Naive thymus-derived CD4-positive, alpha-beta T cell (primary cell): ENCODE measurements around the gene WFDC5. TPM values are rescaled to one million over a fixed set of nuclear protein-coding genes. Genes with fewer than 3 reads are reported as not detected.
A peak's percentile ranks its signal among the peaks of the same experiment; 100 is the strongest.

Experiments used
- ATAC-seq: fragments of 150-1000 bp; cut with Tn5 transposase; 2 replicates; pipeline ENCODE4 v1.10.0; 2021; ENCODE audit warnings: mild to moderate bottlenecking, moderate library complexity
- CTCF ChIA-PET: fragments of 350-600 bp; sonication (Branson Sonifier 250); formaldehyde crosslinking; loops from one replicate; lab custom pipeline; 2021; ENCODE audit warnings: antibody characterized with exemption; lab: Charles Lee
- POLR2A ChIA-PET: fragments of 350-600 bp; sonication (Branson Sonifier 250); formaldehyde crosslinking; loops from one replicate; lab custom pipeline; 2021; ENCODE audit warnings: antibody characterized with exemption, inconsistent platforms; lab: Charles Lee
- DNase-seq, 9 donors: peaks; one replicate each; pipeline versions ENCODE4 v3.0.0 to v3.0.0-alpha.2; 2020 to 2022; ENCODE audit warnings: mixed read lengths in 1 of 9
- H3K27ac ChIP-seq: one replicate; pipeline ENCODE4 v1.7.0; 2013; ENCODE audit warnings: mild to moderate bottlenecking, low read depth, low read length, moderate library complexity
- H3K27me3 ChIP-seq, 2 donors: one replicate each; pipeline ENCODE4 v1.7.0; 2013; ENCODE audit warnings: low read length in 2 of 2, mild to moderate bottlenecking in 2 of 2, moderate library complexity in 2 of 2; ENCODE audit not compliant: control insufficient read depth in 2 of 2, insufficient read depth in 2 of 2
- H3K36me3 ChIP-seq, 3 experiments: 1 replicate in 2 of 3; 2 replicates in 1 of 3; pipeline ENCODE4 v1.7.0; 2013; ENCODE audit warnings: low read length in 3 of 3, mild to moderate bottlenecking in 3 of 3, moderate library complexity in 1 of 3; ENCODE audit not compliant: insufficient read depth in 3 of 3, control insufficient read depth in 2 of 3
- H3K4me1 ChIP-seq, 2 donors: one replicate each; pipeline ENCODE4 v1.7.0; 2013; ENCODE audit warnings: low read length in 2 of 2, mild to moderate bottlenecking in 2 of 2, moderate library complexity in 1 of 2; ENCODE audit not compliant: control insufficient read depth in 2 of 2, insufficient read depth in 2 of 2
- H3K4me3 ChIP-seq: 2 replicates; pipeline ENCODE4 v1.7.0; 2013; ENCODE audit warnings: mild to moderate bottlenecking, low read length
- H3K9me3 ChIP-seq, 3 experiments: 1 replicate in 2 of 3; 2 replicates in 1 of 3; pipeline ENCODE4 v1.7.0; 2013; ENCODE audit warnings: low read length in 3 of 3; ENCODE audit not compliant: control insufficient read depth in 2 of 3
- H3K27ac Mint-ChIP-seq, 9 donors: one replicate each; pipeline ENCODE4 v1.8.0; 2020 to 2022; ENCODE audit warnings: mixed read lengths in 9 of 9, mild to moderate bottlenecking in 8 of 9, moderate library complexity in 5 of 9, inconsistent platforms in 2 of 9
- H3K27me3 Mint-ChIP-seq, 5 donors: one replicate each; pipeline ENCODE4 v1.8.0; 2021 to 2022; ENCODE audit warnings: mixed read lengths in 5 of 5, mild to moderate bottlenecking in 1 of 5
- H3K36me3 Mint-ChIP-seq, 5 donors: one replicate each; pipeline ENCODE4 v1.8.0; 2020 to 2022; ENCODE audit warnings: mixed read lengths in 5 of 5, mild to moderate bottlenecking in 3 of 5, inconsistent platforms in 1 of 5
- H3K4me1 Mint-ChIP-seq, 7 donors: one replicate each; pipeline ENCODE4 v1.8.0; 2020 to 2022; ENCODE audit warnings: mixed read lengths in 7 of 7, mild to moderate bottlenecking in 3 of 7, inconsistent platforms in 1 of 7
- H3K4me3 Mint-ChIP-seq, 10 donors: one replicate each; pipeline ENCODE4 v1.8.0; 2020 to 2022; ENCODE audit warnings: mild to moderate bottlenecking in 10 of 10, mixed read lengths in 10 of 10, moderate library complexity in 6 of 10, inconsistent platforms in 2 of 10
- H3K9me3 Mint-ChIP-seq, 11 donors: one replicate each; pipeline ENCODE4 v1.8.0; 2020 to 2022; ENCODE audit warnings: mixed read lengths in 11 of 11, mild to moderate bottlenecking in 4 of 11, inconsistent platforms in 1 of 11, moderate library complexity in 1 of 11
- intact Hi-C, 2 donors: fragments of 100-400 bp; cut with micrococcal nuclease; formaldehyde crosslinking; loops; one replicate each; pipeline ENCODE4 v1.15.1; 2023
- polyA plus RNA-seq, 2 donors: library from polyadenylated mRNA; unstranded; fragments of 300-500 nt; fragmentation: Illumina TruSeq; gene quantifications; one replicate each; pipeline ENCODE4 v1.2.3, GENCODE V29; 2021
- total RNA-seq, 6 experiments: library from RNA in 5 of 6; stranded (reverse) in 5 of 6; gene quantifications; 1 replicate in 5 of 6; 2 replicates in 1 of 6; pipeline ENCODE4 v1.2.3 and lab custom pipeline; 2021 to 2026

The WFDC5 gene
- total and polyA plus RNA-seq, 7 experiments from 2014 or later = not detected

GRCh38 chr20:45096781-45097180, 18.2 kb downstream of the WFDC5 start:
- Histone ChIP-seq H3K9me3 (no peaks in the 10 kb centered on the region), H3K4me3 (no peak overlapping the region), H3K4me1 (peaks cover 0 to 8% of the 10 kb centered on the region in 2 donors), H3K27ac (no peak overlapping the region), H3K36me3 (no peaks in the 10 kb centered on the region), H3K27me3 (peaks cover 7 to 21% of the 10 kb centered on the region in 2 donors)
- peaks cover 5 to 24% (median 17%) of the 10 kb centered on the region in 7 donors for H3K4me1 Mint-ChIP-seq
- H3K4me3 Mint-ChIP-seq = peak overlapping the region in 2 of 10 donors; percentile 8 to 16
- ChIA-PET POLR2A (interaction anchor here (0.9 kb wide), 1 partner anchor 22 kb away, joined by 3 read pairs; no protein-coding TSS in a partner anchor), CTCF (interaction anchor here (0.9 to 2.9 kb wide), 15 partner anchors 9 to 349 kb away, joined by 3 to 33 read pairs (median 6); partner anchors contain the start of gene TOMM34)
- H3K36me3 Mint-ChIP-seq = peaks cover 0 to 2% (median 0%) of the 10 kb centered on the region in 5 donors
- DNase-seq (no peak), ATAC-seq (no peak)
- peaks cover 38 to 44% (median 39%) of the 10 kb centered on the region in 5 donors for H3K27me3 Mint-ChIP-seq
- H3K9me3 Mint-ChIP-seq = peaks cover 0 to 7% (median 0%) of the 10 kb centered on the region in 11 donors
- peak overlapping the region in 3 of 9 donors; percentile 14 to 41 (median 28) for H3K27ac Mint-ChIP-seq
- intact Hi-C loops = loop anchor here (1.0 to 5.0 kb wide), 8 partner anchors 44 to 350 kb away; partner anchors contain the start of gene PABPC1L (in 1 of the 2)

GRCh38 chr20:45095805-45096238, 19.2 kb downstream of the WFDC5 start:
- Mint-ChIP-seq H3K4me3 (peak overlapping the region in 1 of 10 donors; percentile 29), H3K27me3 (peaks cover 32 to 38% (median 33%) of the 10 kb centered on the region in 5 donors), H3K36me3 (peaks cover 0 to 4% (median 0%) of the 10 kb centered on the region in 5 donors), H3K27ac (peak overlapping the region in 2 of 9 donors; percentile 30 to 41), H3K4me1 (peaks cover 5 to 24% (median 14%) of the 10 kb centered on the region in 7 donors), H3K9me3 (peaks cover 0 to 7% (median 0%) of the 10 kb centered on the region in 11 donors)
- Histone ChIP-seq H3K36me3 (peaks cover 0 to 5% (median 0%) of the 10 kb centered on the region in 3 experiments), H3K4me3 (no peak overlapping the region), H3K4me1 (peaks cover 0 to 8% of the 10 kb centered on the region in 2 donors), H3K27ac (no peak overlapping the region), H3K27me3 (peaks cover 7 to 21% of the 10 kb centered on the region in 2 donors), H3K9me3 (no peaks in the 10 kb centered on the region)
- ATAC-seq = peak; percentile 76
- POLR2A ChIA-PET = interaction anchor here (0.9 kb wide), 2 partner anchors 21 to 424 kb away, joined by 3 read pairs; no protein-coding TSS in a partner anchor
- intact Hi-C loops = loop anchor here (1.0 to 5.0 kb wide), 9 partner anchors 43 to 411 kb away; partner anchors contain the start of gene PABPC1L (in 1 of the 2)
- DNase-seq = peak in 8 of 9 donors; percentile 28 to 68 (median 58)
- CTCF ChIA-PET = interaction anchor here (0.6 to 2.9 kb wide), 28 partner anchors 10 to 878 kb away, joined by 3 to 33 read pairs (median 5); partner anchors contain the start of gene TOMM34

- Histone ChIP-seq H3K9me3 (no peaks in the 10 kb centered on the region), H3K27ac (no peak overlapping the region), H3K4me1 (peaks cover 0 to 8% of the 10 kb centered on the region in 2 donors), H3K27me3 (peaks cover 4 to 21% of the 10 kb centered on the region in 2 donors), H3K4me3 (no peak overlapping the region), H3K36me3 (peaks cover 0 to 11% (median 5%) of the 10 kb centered on the region in 3 experiments)
- Mint-ChIP-seq H3K9me3 (peaks cover 0 to 7% (median 0%) of the 10 kb centered on the region in 11 donors), H3K27ac (peak overlapping the region in 2 of 9 donors; percentile 48 to 49), H3K36me3 (peaks cover 0 to 4% (median 0%) of the 10 kb centered on the region in 5 donors), H3K27me3 (peaks cover 26 to 31% (median 27%) of the 10 kb centered on the region in 5 donors), H3K4me1 (peaks cover 5 to 24% (median 11%) of the 10 kb centered on the region in 7 donors), H3K4me3 (no peak overlapping the region)
- ATAC-seq = no peak
- POLR2A ChIA-PET = no interaction called here
- CTCF ChIA-PET = interaction anchor here (0.6 to 2.9 kb wide), 28 partner anchors 11 to 1326 kb away, joined by 3 to 33 read pairs (median 5); partner anchors contain the start of gene TOMM34
- no peak for DNase-seq
- intact Hi-C loops = loop anchor here (1.0 to 5.0 kb wide), 3 partner anchors 183 to 410 kb away; partner anchors contain the start of gene PABPC1L (in 1 of the 2)
Measured at GRCh38 chr20:45094864-45095574, 20.0 kb downstream of the WFDC5 start.

- ATAC-seq (no peak), DNase-seq (no peak)
- Histone ChIP-seq H3K9me3 (no peaks in the 10 kb centered on the region), H3K4me1 (peaks cover 0 to 8% of the 10 kb centered on the region in 2 donors), H3K27ac (no peak overlapping the region), H3K4me3 (no peak overlapping the region), H3K27me3 (peaks cover 4 to 19% of the 10 kb centered on the region in 2 donors), H3K36me3 (peaks cover 0 to 11% (median 5%) of the 10 kb centered on the region in 3 experiments)
- Mint-ChIP-seq H3K4me1 (peaks cover 5 to 23% (median 10%) of the 10 kb centered on the region in 7 donors), H3K36me3 (peaks cover 0 to 4% (median 2%) of the 10 kb centered on the region in 5 donors), H3K27ac (peak overlapping the region in 4 of 9 donors; percentile 38 to 87 (median 48)), H3K9me3 (peaks cover 0 to 7% (median 0%) of the 10 kb centered on the region in 11 donors), H3K27me3 (peaks cover 18 to 23% (median 19%) of the 10 kb centered on the region in 5 donors), H3K4me3 (peak overlapping the region in 1 of 10 donors; percentile 36)
- POLR2A ChIA-PET = interaction anchor here (0.6 kb wide), 1 partner anchor 676 kb away, joined by 4 read pairs; no protein-coding TSS in a partner anchor
- CTCF ChIA-PET = interaction anchor here (0.6 to 1.3 kb wide), 3 partner anchors 36 to 346 kb away, joined by 3 to 4 read pairs (median 3); no protein-coding TSS in a partner anchor
- intact Hi-C loops = loop anchor here in 1 of 2 donors (2.0 kb wide), 1 partner anchor 409 kb away; no protein-coding TSS in a partner anchor
Measured at GRCh38 chr20:45094201-45094600, 20.8 kb downstream of the WFDC5 start.

DNA sequence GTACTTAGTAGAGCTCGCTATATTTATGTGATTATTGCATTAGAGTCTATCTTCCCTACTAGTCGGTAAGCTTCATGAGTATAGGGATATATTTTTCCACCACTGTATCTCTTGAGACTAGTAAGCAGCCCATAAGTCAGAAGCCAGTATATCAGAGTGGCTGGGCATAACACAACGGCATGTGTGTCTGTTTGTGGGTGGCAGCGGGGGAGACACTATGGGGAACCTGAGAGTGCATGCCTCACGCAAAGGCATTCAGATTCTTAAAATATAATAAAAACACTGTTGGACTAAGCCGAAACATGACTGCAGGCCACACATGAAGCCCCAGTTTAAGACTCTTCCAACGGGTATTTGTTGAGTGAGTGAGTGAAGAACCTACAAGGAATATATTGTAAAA, 22.1 kb downstream of the WFDC5 start:
- Mint-ChIP-seq H3K27me3 (peaks cover 11 to 16% (median 12%) of the 10 kb centered on the region in 5 donors), H3K36me3 (peaks cover 0 to 11% (median 0%) of the 10 kb centered on the region in 5 donors), H3K4me3 (no peak overlapping the region), H3K27ac (peak overlapping the region in 2 of 9 donors; percentile 11 to 55), H3K9me3 (peaks cover 0 to 7% (median 0%) of the 10 kb centered on the region in 11 donors), H3K4me1 (peaks cover 5 to 18% (median 7%) of the 10 kb centered on the region in 7 donors)
- Histone ChIP-seq H3K4me3 (no peak overlapping the region), H3K9me3 (no peaks in the 10 kb centered on the region), H3K36me3 (peaks cover 0 to 11% (median 5%) of the 10 kb centered on the region in 3 experiments), H3K27ac (no peak overlapping the region), H3K4me1 (peaks cover 0 to 8% of the 10 kb centered on the region in 2 donors), H3K27me3 (peaks cover 0 to 15% of the 10 kb centered on the region in 2 donors)
- ChIA-PET POLR2A (no interaction called here), CTCF (interaction anchor here (0.6 to 0.7 kb wide), 2 partner anchors 11 to 444 kb away, joined by 3 to 5 read pairs; no protein-coding TSS in a partner anchor)
- intact Hi-C loops = no loop called here
- DNase-seq (no peak), ATAC-seq (no peak)
